Measurements from ENCODE around the gene FAM107B.

- TF ChIP-seq CTCF (conservative IDR thresholded peaks at IDR 0.05; ENCODE audit: low read depth in 2 of 2) (no peak), EZH2 (IDR thresholded peaks at IDR 0.05; ENCODE audit: low read depth, unreplicated experiment) (no peak), ZNF114 (CRISPR knock-in tag; IDR thresholded peaks at IDR 0.05) (no peak), CREB1 (CRISPR knock-in tag; IDR thresholded peaks at IDR 0.05; ENCODE audit: low read depth) (no peak), POLR2AphosphoS5 (IDR thresholded peaks at IDR 0.05; ENCODE audit: low read depth) (no peak), REST (IDR thresholded peaks at IDR 0.05; ENCODE audit: unreplicated experiment) (no peak), ZNF331 (CRISPR knock-in tag; IDR thresholded peaks at IDR 0.05; ENCODE audit: low read depth) (no peak), EZH2phosphoT487 (IDR thresholded peaks at IDR 0.05; ENCODE audit: unreplicated experiment) (no peak), NANOG (IDR thresholded peaks at IDR 0.05; ENCODE audit: borderline replicate concordance) (no peak), ETS1 (IDR thresholded peaks at IDR 0.05) (no peak), JUNB (IDR thresholded peaks at IDR 0.05; ENCODE audit: unreplicated experiment) (no peak), STAT1 (IDR thresholded peaks at IDR 0.05; ENCODE audit: unreplicated experiment) (no peak), ZNF462 (CRISPR knock-in tag; IDR thresholded peaks at IDR 0.05) (no peak)
Measured at GRCh38 chr10:14603534-14604102, 171.1 kb downstream of the FAM107B start.

Data from GM23338 (cell line).